HCT116 (cell line): ENCODE measurements around the gene SH3PXD2A. TPM values are rescaled to one million over a fixed set of nuclear protein-coding genes. Genes with fewer than 3 reads are reported as not detected.

Source experiments
- ATAC-seq: fragments of 200-7000 bp; cut with Tn5 transposase; 2 replicates; pipeline ENCODE4 v1.9.1; 2020; ENCODE audit warnings: mild to moderate bottlenecking, moderate library complexity
- BruUV-seq: library from RNA; stranded (reverse); fragments of 400-500 nt; replicated peaks from 2 replicates; lab custom pipeline; 2021; lab: Mats Ljungman, UMichigan
- CTCF ChIA-PET: fragments of 300-600 bp; sonication (Branson Sonifier 250); formaldehyde crosslinking; loops from one replicate; lab custom pipeline; 2021; ENCODE audit warnings: antibody characterized with exemption; lab: Charles Lee
- POLR2A ChIA-PET: fragments of 300-600, 350-600 bp; sonication (Branson Sonifier 250); formaldehyde crosslinking; loops from one replicate; lab custom pipeline; 2021; ENCODE audit warnings: antibody characterized with exemption; lab: Charles Lee
- RAD21 ChIA-PET, 2 experiments: fragments of 300-600 bp; sonication (Branson Sonifier 250); formaldehyde crosslinking; loops; one replicate each; lab custom pipeline; 2023; ENCODE audit warnings: low total read pairs in 2 of 2; ENCODE audit not compliant: uncharacterized antibody in 2 of 2, unreplicated experiment in 2 of 2, low non-redundant PET in 1 of 2; lab: Charles Lee
- DNase-seq: peaks from one replicate; pipeline ENCODE4 v3.0.0-alpha.2; 2010; ENCODE audit warnings: low read depth, low spot score
- H2AFZ ChIP-seq: fragments of 200-600 bp; shearing (Covaris generic), sonication (generic); 2 replicates; pipeline ENCODE4 v1.6.1; 2017; ENCODE audit warnings: low read depth, mixed run types, mixed read lengths, antibody characterized with exemption, low read length; ENCODE audit not compliant: poor library complexity, severe bottlenecking
- H3K27ac ChIP-seq: 2 replicates; pipeline ENCODE4 v1.5.1; 2012; ENCODE audit warnings: low read depth, low read length
- H3K27me3 ChIP-seq: fragments of 200-600 bp; sonication (generic); 2 replicates; pipeline ENCODE4 v1.6.1; 2016; ENCODE audit warnings: mixed run types, low read length, mixed read lengths; ENCODE audit not compliant: insufficient read depth
- H3K36me3 ChIP-seq, 2 experiments: fragments of 200-500 bp in 1 of 2; fragments of 200-600 bp in 1 of 2; sonication (Bioruptor generic) in 1 of 2; sonication (generic) in 1 of 2; 2 replicates each; pipeline versions ENCODE4 v1.5.1 to v1.6.1; 2014 to 2016; ENCODE audit warnings: low read length in 2 of 2, inconsistent platforms in 1 of 2, mixed read lengths in 1 of 2, mixed run types in 1 of 2; ENCODE audit not compliant: insufficient read depth in 2 of 2, control insufficient read depth in 1 of 2
- H3K4me1 ChIP-seq, 2 experiments: fragments of 200-600 bp in 1 of 2; sonication (generic) in 1 of 2; 2 replicates each; pipeline versions ENCODE4 v1.5.1 to v1.6.1; 2012 to 2017; ENCODE audit warnings: low read length in 2 of 2, inconsistent platforms in 1 of 2, mild to moderate bottlenecking in 1 of 2, mixed read lengths in 1 of 2, mixed run types in 1 of 2, moderate library complexity in 1 of 2; ENCODE audit not compliant: insufficient read depth in 2 of 2, control insufficient read depth in 1 of 2
- H3K4me2 ChIP-seq: fragments of 200-600 bp; sonication (generic); 2 replicates; pipeline ENCODE4 v1.6.1; 2017; ENCODE audit warnings: mixed run types, low read length, mixed read lengths
- H3K4me3 ChIP-seq, 2 experiments: fragments of 200-600 bp in 1 of 2; sonication (generic) in 1 of 2; replicated peaks in 1 of 2; 2 replicates each; pipeline ENCODE4 v1.5.1; 2011 to 2016; ENCODE audit warnings: low read length in 2 of 2, control low read depth in 1 of 2, low read depth in 1 of 2, mild to moderate bottlenecking in 1 of 2, mixed read lengths in 1 of 2, mixed run types in 1 of 2
- H3K79me2 ChIP-seq: fragments of 200-600 bp; sonication (generic); 2 replicates; pipeline ENCODE4 v1.6.1; 2017; ENCODE audit warnings: mild to moderate bottlenecking, mixed run types, low read length, moderate library complexity, mixed read lengths; ENCODE audit not compliant: insufficient read depth
- H3K9ac ChIP-seq: fragments of 200-600 bp; sonication (generic); 2 replicates; pipeline ENCODE4 v1.6.1; 2016; ENCODE audit warnings: low read length, mixed read lengths
- H3K9me2 ChIP-seq: fragments of 200-600 bp; sonication (generic), shearing (Covaris generic); 2 replicates; pipeline ENCODE4 v1.6.1; 2017; ENCODE audit warnings: mixed run types, mild to moderate bottlenecking, moderate library complexity; ENCODE audit not compliant: insufficient read depth
- H3K9me3 ChIP-seq, 2 experiments: fragments of 200-500 bp in 1 of 2; fragments of 200-600 bp in 1 of 2; sonication (Bioruptor generic) in 1 of 2; sonication (generic) in 1 of 2; 2 replicates each; pipeline ENCODE4 v1.6.1; 2014 to 2017; ENCODE audit warnings: low read length in 2 of 2, mixed read lengths in 2 of 2, inconsistent platforms in 1 of 2, low read depth in 1 of 2, mild to moderate bottlenecking in 1 of 2, mixed run types in 1 of 2, moderate library complexity in 1 of 2; ENCODE audit not compliant: control insufficient read depth in 1 of 2, insufficient read depth in 1 of 2
- H4K20me1 ChIP-seq: fragments of 200-600 bp; sonication (generic), shearing (Covaris generic); 2 replicates; pipeline ENCODE4 v1.6.1; 2017; ENCODE audit warnings: mixed run types, mild to moderate bottlenecking, moderate library complexity; ENCODE audit not compliant: insufficient read depth
- CEBPB ChIP-seq: IDR thresholded peaks from 2 replicates; pipeline ENCODE4 v1.6.1; 2012; ENCODE audit warnings: low read depth
- EGR1 ChIP-seq: IDR thresholded peaks from 2 replicates; pipeline ENCODE4 v1.6.1; 2012; ENCODE audit warnings: low read depth
- ELF1 ChIP-seq: IDR thresholded peaks from 2 replicates; pipeline ENCODE4 v1.6.1; 2012; ENCODE audit warnings: low read depth, borderline replicate concordance
- EZH2 ChIP-seq: fragments of 200-600 bp; sonication (generic); IDR thresholded peaks from 2 replicates; pipeline ENCODE4 v1.6.1; 2017; ENCODE audit warnings: antibody characterized with exemption, mixed run types
- EZH2phosphoT487 ChIP-seq: fragments of 200-600 bp; IDR thresholded peaks from 2 replicates; pipeline ENCODE4 v1.6.1; 2018; ENCODE audit warnings: antibody characterized with exemption, borderline replicate concordance
- JUND ChIP-seq: IDR thresholded peaks from 2 replicates; pipeline ENCODE4 v1.6.1; 2012
- POLR2AphosphoS5 ChIP-seq: IDR thresholded peaks from 2 replicates; pipeline ENCODE4 v1.6.1; 2011; ENCODE audit warnings: mild to moderate bottlenecking, low read depth, low read length, moderate library complexity
- RAD21 ChIP-seq: IDR thresholded peaks from 2 replicates; pipeline ENCODE4 v1.6.1; 2012; ENCODE audit warnings: low read depth, mild to moderate bottlenecking
- SP1 ChIP-seq: IDR thresholded peaks from 2 replicates; pipeline ENCODE4 v1.6.1; 2012; ENCODE audit warnings: low read depth
- SRF ChIP-seq: IDR thresholded peaks from 2 replicates; pipeline ENCODE4 v1.6.1; 2012; ENCODE audit warnings: low read depth
- TCF7L2 ChIP-seq: IDR thresholded peaks from 2 replicates; pipeline ENCODE4 v1.7.0; 2011; ENCODE audit warnings: borderline replicate concordance, inconsistent platforms; ENCODE audit not compliant: insufficient read depth, insufficient read length; ENCODE audit errors: extremely low read depth
- YY1 ChIP-seq: IDR thresholded peaks from 2 replicates; pipeline ENCODE4 v1.6.1; 2011; ENCODE audit warnings: low read length, low read depth, moderate library complexity, mild to moderate bottlenecking; ENCODE audit not compliant: insufficient replicate concordance; ENCODE audit errors: extremely low read depth
- ZFX ChIP-seq: fragments of 450-650 bp; IDR thresholded peaks from 2 replicates; pipeline ENCODE4 v1.6.1; 2017
- ZNF274 ChIP-seq: fragments of 200-500 bp; sonication (Bioruptor generic); IDR thresholded peaks from 2 replicates; pipeline ENCODE4 v1.6.1; 2014; ENCODE audit warnings: mild to moderate bottlenecking, low read depth, low read length, inconsistent platforms
- intact Hi-C: fragments of 100-400 bp; cut with micrococcal nuclease; formaldehyde crosslinking; loops from 2 replicates; pipeline ENCODE4 v1.10.0; 2022
- total RNA-seq: library from RNA; stranded (reverse); gene quantifications from one replicate; pipeline ENCODE4 v1.2.1, GENCODE V29; 2021; ENCODE audit not compliant: unreplicated experiment
- TF ChIP-seq, protein P1 (sequence below): IDR thresholded peaks from 2 replicates; pipeline ENCODE4 v1.6.1; 2012
- TF ChIP-seq, protein P2 (sequence below): IDR thresholded peaks from 2 replicates; pipeline ENCODE4 v1.6.1; 2012; ENCODE audit warnings: low read depth
- TF ChIP-seq, protein P3 (sequence below): IDR thresholded peaks from 2 replicates; pipeline ENCODE4 v1.6.1; 2012
- TF ChIP-seq, protein P4 (sequence below), 3 experiments: fragments of 200-600 bp in 1 of 3; sonication (generic) in 1 of 3; IDR thresholded peaks in 2 of 3; conservative IDR thresholded peaks in 1 of 3; 2 replicates each; pipeline ENCODE4 v1.5.1; 2012 to 2017; ENCODE audit warnings: low read depth in 2 of 3, low read length in 2 of 3, antibody characterized with exemption in 1 of 3, borderline replicate concordance in 1 of 3, control low read depth in 1 of 3, mild to moderate bottlenecking in 1 of 3, mixed read lengths in 1 of 3, mixed run types in 1 of 3, moderate library complexity in 1 of 3; ENCODE audit not compliant: insufficient read depth in 1 of 3
- TF ChIP-seq, protein P5 (sequence below): IDR thresholded peaks from 2 replicates; pipeline ENCODE4 v1.6.1; 2011; ENCODE audit warnings: mild to moderate bottlenecking, low read length, moderate library complexity; ENCODE audit not compliant: insufficient replicate concordance; ENCODE audit errors: extremely low read depth

Gene SH3PXD2A
- total RNA-seq, 1 experiment from 2014 or later: 8.7 TPM

DNA sequence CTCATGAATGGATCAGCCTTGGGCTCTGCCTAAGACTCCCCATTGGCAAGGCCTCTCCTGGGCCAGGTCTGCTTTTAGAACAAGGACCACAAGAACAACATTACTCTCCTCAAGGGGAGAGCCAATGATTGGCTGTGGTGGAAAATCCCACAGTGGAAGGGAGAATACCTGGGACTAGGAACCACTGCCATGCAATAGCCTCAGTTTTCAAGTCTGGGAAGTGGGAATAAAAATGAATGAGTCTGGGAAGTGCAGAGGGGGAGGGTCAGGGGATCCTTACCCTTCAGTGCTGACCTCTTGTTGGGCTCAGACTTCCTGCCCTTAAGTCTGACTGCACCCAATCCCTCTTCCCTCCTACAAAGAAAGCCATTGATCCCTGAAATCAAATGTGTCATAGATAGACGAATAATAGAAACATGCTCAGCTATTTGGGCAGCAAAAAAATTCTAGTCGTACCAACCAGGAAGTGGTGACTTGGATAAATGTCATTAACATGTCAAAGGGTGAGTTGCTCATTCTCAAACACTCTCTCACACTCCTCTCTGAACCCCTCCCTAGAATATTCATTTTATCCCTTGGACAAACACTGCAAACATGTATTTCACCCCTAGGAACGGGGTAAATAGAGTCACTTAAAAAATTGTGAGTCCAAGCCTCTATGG lies 123.6 kb downstream of the SH3PXD2A start:
- no peak for TF ChIP-seq CEBPB
- TF ChIP-seq, protein P1, sequence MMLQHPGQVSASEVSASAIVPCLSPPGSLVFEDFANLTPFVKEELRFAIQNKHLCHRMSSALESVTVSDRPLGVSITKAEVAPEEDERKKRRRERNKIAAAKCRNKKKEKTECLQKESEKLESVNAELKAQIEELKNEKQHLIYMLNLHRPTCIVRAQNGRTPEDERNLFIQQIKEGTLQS: no peak
- TF ChIP-seq JUND: no peak
- TF ChIP-seq SP1: no peak
- TF ChIP-seq ELF1: no peak
- TF ChIP-seq, protein P2, sequence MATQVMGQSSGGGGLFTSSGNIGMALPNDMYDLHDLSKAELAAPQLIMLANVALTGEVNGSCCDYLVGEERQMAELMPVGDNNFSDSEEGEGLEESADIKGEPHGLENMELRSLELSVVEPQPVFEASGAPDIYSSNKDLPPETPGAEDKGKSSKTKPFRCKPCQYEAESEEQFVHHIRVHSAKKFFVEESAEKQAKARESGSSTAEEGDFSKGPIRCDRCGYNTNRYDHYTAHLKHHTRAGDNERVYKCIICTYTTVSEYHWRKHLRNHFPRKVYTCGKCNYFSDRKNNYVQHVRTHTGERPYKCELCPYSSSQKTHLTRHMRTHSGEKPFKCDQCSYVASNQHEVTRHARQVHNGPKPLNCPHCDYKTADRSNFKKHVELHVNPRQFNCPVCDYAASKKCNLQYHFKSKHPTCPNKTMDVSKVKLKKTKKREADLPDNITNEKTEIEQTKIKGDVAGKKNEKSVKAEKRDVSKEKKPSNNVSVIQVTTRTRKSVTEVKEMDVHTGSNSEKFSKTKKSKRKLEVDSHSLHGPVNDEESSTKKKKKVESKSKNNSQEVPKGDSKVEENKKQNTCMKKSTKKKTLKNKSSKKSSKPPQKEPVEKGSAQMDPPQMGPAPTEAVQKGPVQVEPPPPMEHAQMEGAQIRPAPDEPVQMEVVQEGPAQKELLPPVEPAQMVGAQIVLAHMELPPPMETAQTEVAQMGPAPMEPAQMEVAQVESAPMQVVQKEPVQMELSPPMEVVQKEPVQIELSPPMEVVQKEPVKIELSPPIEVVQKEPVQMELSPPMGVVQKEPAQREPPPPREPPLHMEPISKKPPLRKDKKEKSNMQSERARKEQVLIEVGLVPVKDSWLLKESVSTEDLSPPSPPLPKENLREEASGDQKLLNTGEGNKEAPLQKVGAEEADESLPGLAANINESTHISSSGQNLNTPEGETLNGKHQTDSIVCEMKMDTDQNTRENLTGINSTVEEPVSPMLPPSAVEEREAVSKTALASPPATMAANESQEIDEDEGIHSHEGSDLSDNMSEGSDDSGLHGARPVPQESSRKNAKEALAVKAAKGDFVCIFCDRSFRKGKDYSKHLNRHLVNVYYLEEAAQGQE: no peak
- TF ChIP-seq EZH2phosphoT487: no peak
- TF ChIP-seq POLR2AphosphoS5: no peak
- TF ChIP-seq ZNF274: no peak
- no peak for TF ChIP-seq YY1
- TF ChIP-seq TCF7L2: no peak
- TF ChIP-seq EZH2: no peak
- TF ChIP-seq, protein P3, sequence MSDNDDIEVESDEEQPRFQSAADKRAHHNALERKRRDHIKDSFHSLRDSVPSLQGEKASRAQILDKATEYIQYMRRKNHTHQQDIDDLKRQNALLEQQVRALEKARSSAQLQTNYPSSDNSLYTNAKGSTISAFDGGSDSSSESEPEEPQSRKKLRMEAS: no peak
- TF ChIP-seq, protein P4, sequence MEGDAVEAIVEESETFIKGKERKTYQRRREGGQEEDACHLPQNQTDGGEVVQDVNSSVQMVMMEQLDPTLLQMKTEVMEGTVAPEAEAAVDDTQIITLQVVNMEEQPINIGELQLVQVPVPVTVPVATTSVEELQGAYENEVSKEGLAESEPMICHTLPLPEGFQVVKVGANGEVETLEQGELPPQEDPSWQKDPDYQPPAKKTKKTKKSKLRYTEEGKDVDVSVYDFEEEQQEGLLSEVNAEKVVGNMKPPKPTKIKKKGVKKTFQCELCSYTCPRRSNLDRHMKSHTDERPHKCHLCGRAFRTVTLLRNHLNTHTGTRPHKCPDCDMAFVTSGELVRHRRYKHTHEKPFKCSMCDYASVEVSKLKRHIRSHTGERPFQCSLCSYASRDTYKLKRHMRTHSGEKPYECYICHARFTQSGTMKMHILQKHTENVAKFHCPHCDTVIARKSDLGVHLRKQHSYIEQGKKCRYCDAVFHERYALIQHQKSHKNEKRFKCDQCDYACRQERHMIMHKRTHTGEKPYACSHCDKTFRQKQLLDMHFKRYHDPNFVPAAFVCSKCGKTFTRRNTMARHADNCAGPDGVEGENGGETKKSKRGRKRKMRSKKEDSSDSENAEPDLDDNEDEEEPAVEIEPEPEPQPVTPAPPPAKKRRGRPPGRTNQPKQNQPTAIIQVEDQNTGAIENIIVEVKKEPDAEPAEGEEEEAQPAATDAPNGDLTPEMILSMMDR (IDR thresholded peaks at IDR 0.05 in 2 of 3, conservative IDR thresholded peaks at IDR 0.05 in 1 of 3; ENCODE audit: borderline replicate concordance in 1 of 3, insufficient read depth in 1 of 3, low read depth in 2 of 3, low read length in 2 of 3): no peak
- TF ChIP-seq, protein P5, sequence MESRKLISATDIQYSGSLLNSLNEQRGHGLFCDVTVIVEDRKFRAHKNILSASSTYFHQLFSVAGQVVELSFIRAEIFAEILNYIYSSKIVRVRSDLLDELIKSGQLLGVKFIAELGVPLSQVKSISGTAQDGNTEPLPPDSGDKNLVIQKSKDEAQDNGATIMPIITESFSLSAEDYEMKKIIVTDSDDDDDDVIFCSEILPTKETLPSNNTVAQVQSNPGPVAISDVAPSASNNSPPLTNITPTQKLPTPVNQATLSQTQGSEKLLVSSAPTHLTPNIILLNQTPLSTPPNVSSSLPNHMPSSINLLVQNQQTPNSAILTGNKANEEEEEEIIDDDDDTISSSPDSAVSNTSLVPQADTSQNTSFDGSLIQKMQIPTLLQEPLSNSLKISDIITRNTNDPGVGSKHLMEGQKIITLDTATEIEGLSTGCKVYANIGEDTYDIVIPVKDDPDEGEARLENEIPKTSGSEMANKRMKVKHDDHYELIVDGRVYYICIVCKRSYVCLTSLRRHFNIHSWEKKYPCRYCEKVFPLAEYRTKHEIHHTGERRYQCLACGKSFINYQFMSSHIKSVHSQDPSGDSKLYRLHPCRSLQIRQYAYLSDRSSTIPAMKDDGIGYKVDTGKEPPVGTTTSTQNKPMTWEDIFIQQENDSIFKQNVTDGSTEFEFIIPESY: no peak
- TF ChIP-seq SRF: no peak
- TF ChIP-seq EGR1: no peak
- no peak for TF ChIP-seq RAD21
- no peak for TF ChIP-seq ZFX
- RAD21 ChIA-PET: no interaction called here
- Histone ChIP-seq H4K20me1 (no peaks in the 10 kb centered on the region), H3K4me1 (peaks cover 0 to 17% of the 10 kb centered on the region in 2 experiments; a peak in 2 of 4 replicates), H3K4me3 (no peak overlapping the region), H3K27me3 (no peaks in the 10 kb centered on the region), H2AFZ (no peak overlapping the region), H3K9me3 (no peaks in the 10 kb centered on the region), H3K4me2 (no peak overlapping the region), H3K27ac (no peak overlapping the region), H3K36me3 (no peaks in the 10 kb centered on the region), H3K9me2 (no peaks in the 10 kb centered on the region), H3K79me2 (no peaks in the 10 kb centered on the region), H3K9ac (no peak overlapping the region)
- POLR2A ChIA-PET: no interaction called here
- intact Hi-C loops: no loop called here
- ATAC-seq (no peak), DNase-seq (no peak)
- BruUV-seq: no TSS peak
- CTCF ChIA-PET: no interaction called here
